Measurements from ENCODE around the gene RTN4RL1.

Gene RTN4RL1

DNA sequence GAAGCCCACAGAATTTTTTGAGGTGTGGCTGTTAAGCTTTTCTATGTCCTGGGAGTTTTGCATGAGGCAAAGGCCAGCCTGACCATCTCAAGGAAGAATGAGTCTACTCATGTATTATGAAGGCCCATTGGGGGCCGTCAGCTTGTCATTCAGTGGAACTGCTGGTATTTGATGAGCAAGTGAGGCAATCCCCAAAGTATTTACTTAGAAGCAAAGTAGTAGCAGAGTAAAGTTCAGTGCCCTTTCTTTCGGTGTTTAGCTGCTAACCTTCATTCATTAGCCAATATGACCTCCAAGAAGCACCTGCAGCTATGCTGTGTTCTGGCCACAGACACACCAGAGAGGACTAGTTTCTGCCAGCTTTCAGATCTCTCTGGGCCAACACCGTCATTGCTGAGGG is 115.1 kb downstream of the RTN4RL1 start:
- Histone ChIP-seq H3K27ac (ENCODE audit: low read depth, low read length) (no peak overlapping the region), H2AFZ (ENCODE audit: low read depth, low read length, severe bottlenecking) (no peak overlapping the region), H3K9me3 (ENCODE audit: insufficient read depth, low read length) (no peaks in the 10 kb centered on the region), H3K4me2 (ENCODE audit: low read depth, low read length, poor library complexity, severe bottlenecking) (no peak overlapping the region), H3K9ac (ENCODE audit: low read length) (no peak overlapping the region), H3K27me3 (ENCODE audit: low read length) (no peaks in the 10 kb centered on the region), H3F3A (ENCODE audit: insufficient read depth) (no peaks in the 10 kb centered on the region), H3K36me3 (ENCODE audit: low read length) (no peaks in the 10 kb centered on the region), H3K9me2 (replicated peaks; ENCODE audit: insufficient read depth, low read length) (no peaks in the 10 kb centered on the region), H3K4me3 (ENCODE audit: insufficient read depth, low read length, poor library complexity, severe bottlenecking) (no peak overlapping the region), H4K20me1 (ENCODE audit: low read depth, low read length) (no peaks in the 10 kb centered on the region), H3K79me2 (ENCODE audit: insufficient read depth, low read length) (no peaks in the 10 kb centered on the region)
- TF ChIP-seq, protein P1, sequence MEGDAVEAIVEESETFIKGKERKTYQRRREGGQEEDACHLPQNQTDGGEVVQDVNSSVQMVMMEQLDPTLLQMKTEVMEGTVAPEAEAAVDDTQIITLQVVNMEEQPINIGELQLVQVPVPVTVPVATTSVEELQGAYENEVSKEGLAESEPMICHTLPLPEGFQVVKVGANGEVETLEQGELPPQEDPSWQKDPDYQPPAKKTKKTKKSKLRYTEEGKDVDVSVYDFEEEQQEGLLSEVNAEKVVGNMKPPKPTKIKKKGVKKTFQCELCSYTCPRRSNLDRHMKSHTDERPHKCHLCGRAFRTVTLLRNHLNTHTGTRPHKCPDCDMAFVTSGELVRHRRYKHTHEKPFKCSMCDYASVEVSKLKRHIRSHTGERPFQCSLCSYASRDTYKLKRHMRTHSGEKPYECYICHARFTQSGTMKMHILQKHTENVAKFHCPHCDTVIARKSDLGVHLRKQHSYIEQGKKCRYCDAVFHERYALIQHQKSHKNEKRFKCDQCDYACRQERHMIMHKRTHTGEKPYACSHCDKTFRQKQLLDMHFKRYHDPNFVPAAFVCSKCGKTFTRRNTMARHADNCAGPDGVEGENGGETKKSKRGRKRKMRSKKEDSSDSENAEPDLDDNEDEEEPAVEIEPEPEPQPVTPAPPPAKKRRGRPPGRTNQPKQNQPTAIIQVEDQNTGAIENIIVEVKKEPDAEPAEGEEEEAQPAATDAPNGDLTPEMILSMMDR (IDR thresholded peaks at IDR 0.05; ENCODE audit: insufficient read depth, low read length, poor library complexity, severe bottlenecking) = no peak
- no peak for TF ChIP-seq EZH2phosphoT487 (conservative IDR thresholded peaks at IDR 0.05; ENCODE audit: low read length)

DNA sequence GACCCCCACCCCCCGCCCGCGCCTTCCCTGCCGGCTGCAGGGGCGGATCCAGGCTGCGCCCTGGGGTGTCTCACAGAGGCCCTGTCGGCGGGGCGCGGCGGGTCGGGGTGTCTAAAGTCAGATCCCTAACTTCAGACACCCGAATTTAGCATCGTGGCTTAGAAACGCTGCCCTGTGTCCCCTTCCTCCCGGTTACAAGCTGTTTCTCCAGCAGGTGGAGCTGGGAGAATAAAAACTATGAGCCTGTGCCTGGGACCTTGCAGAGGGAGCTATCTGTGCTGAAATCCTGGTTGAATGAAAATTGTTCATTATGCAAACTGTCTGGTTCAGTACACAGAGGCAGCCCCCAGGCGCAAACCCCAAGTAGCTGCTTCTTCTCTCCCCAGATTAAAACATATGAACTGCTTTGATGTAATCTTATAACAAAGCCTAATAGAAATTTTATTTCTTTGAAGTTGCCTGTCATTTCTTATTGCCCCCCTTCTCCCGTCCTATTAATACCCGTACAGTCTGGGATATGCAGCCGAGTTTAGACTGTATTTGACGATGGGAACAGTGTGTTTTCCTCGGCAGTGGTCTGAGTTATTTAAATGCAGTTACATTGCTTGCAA is 116.3 kb downstream of the RTN4RL1 start:
- Histone ChIP-seq H3K9ac (ENCODE audit: low read length) (no peak overlapping the region), H4K20me1 (ENCODE audit: low read depth, low read length) (no peaks in the 10 kb centered on the region), H3K79me2 (ENCODE audit: insufficient read depth, low read length) (no peaks in the 10 kb centered on the region), H3K4me3 (ENCODE audit: insufficient read depth, low read length, poor library complexity, severe bottlenecking) (no peak overlapping the region), H3K27ac (ENCODE audit: low read depth, low read length) (no peak overlapping the region), H3F3A (ENCODE audit: insufficient read depth) (peaks cover 7% of the 10 kb centered on the region), H3K27me3 (ENCODE audit: low read length) (no peaks in the 10 kb centered on the region), H3K36me3 (ENCODE audit: low read length) (no peaks in the 10 kb centered on the region), H3K9me2 (replicated peaks; ENCODE audit: insufficient read depth, low read length) (no peaks in the 10 kb centered on the region), H2AFZ (ENCODE audit: low read depth, low read length, severe bottlenecking) (peak overlapping the region; percentile 35), H3K4me2 (ENCODE audit: low read depth, low read length, poor library complexity, severe bottlenecking) (peak overlapping the region; percentile 14), H3K9me3 (ENCODE audit: insufficient read depth, low read length) (no peaks in the 10 kb centered on the region)
- TF ChIP-seq EZH2phosphoT487 (conservative IDR thresholded peaks at IDR 0.05; ENCODE audit: low read length) = peak; percentile 84; the same call in 1 of the 2 replicates
- TF ChIP-seq, protein P1 (IDR thresholded peaks at IDR 0.05; ENCODE audit: insufficient read depth, low read length, poor library complexity, severe bottlenecking) = peak; percentile 45

DNA sequence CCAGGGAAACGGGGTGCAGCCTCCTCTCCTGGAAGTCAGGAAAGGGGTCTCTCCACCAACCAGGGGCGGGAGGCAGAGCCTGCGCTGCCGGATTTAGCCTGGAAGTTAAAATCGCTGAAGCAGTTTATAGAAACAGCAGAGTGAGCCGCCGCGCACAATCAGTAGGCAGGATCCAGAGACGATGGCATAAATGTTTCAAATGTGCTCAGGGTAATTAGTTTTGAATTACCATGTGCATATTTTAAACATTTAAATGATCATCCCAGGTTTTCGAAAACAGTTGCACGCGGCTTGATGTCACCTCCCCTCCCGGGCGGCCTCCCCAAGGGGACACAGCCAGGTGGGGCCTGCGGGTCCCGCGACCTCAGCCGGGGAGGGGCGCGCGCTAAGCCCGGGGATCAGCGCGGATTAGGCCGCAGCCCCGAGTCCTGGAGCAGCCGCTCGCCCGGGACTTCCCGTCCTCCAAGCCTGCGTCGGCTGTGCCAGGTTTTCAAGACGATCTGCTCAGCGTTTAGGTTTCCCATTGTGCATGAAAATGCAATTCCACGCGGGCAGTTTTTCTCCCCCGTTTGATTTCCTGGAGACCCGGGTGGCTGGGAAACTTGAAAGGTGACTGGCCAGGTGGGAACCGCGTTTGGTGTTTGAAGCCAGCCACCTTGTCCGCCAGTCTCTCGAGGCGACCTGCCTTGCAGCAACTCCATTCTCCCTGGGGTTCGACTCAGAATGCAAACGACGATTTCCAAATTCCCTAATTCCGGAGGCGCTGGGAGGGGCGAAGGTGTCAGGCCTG is 117.0 kb downstream of the RTN4RL1 start:
- Histone ChIP-seq H3K27me3 (ENCODE audit: low read length) (no peaks in the 10 kb centered on the region), H3K27ac (ENCODE audit: low read depth, low read length) (no peak overlapping the region), H3K4me2 (ENCODE audit: low read depth, low read length, poor library complexity, severe bottlenecking) (peak overlapping the region; percentile 14), H3K9ac (ENCODE audit: low read length) (no peak overlapping the region), H3F3A (ENCODE audit: insufficient read depth) (peaks cover 8% of the 10 kb centered on the region), H4K20me1 (ENCODE audit: low read depth, low read length) (no peaks in the 10 kb centered on the region), H2AFZ (ENCODE audit: low read depth, low read length, severe bottlenecking) (peak overlapping the region; percentile 35), H3K79me2 (ENCODE audit: insufficient read depth, low read length) (no peaks in the 10 kb centered on the region), H3K9me3 (ENCODE audit: insufficient read depth, low read length) (no peaks in the 10 kb centered on the region), H3K36me3 (ENCODE audit: low read length) (no peaks in the 10 kb centered on the region), H3K4me3 (ENCODE audit: insufficient read depth, low read length, poor library complexity, severe bottlenecking) (no peak overlapping the region), H3K9me2 (replicated peaks; ENCODE audit: insufficient read depth, low read length) (no peaks in the 10 kb centered on the region)
- TF ChIP-seq, protein P1 (IDR thresholded peaks at IDR 0.05; ENCODE audit: insufficient read depth, low read length, poor library complexity, severe bottlenecking) = no peak
- no peak for TF ChIP-seq EZH2phosphoT487 (conservative IDR thresholded peaks at IDR 0.05; ENCODE audit: low read length)

All from SU-DHL-6 (cell line).